ENCODE results near the gene TFDP1.

TFDP1 gene

DNA sequence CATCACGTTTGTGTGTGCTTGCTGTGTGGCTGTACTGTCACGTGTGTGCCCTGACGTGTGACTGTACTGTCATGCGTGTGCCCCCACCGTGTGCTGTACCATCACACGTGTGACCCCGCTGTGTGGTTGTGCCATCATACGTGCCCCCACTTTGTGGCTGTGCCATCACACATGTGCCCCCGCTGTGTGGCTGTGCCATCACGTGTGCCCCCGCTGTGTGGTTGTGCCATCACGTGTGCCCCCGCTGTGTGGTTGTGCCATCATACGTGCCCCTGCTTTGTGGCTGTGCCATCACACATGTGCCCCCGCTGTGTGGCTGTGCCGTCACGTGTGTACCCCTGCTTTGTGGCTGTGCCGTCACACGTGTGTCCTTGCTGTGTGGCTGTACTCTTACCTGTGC lies 25.7 kb downstream of the TFDP1 start:
- DNase-seq (ENCODE audit: low spot score): no peak
- TF ChIP-seq, protein P1, sequence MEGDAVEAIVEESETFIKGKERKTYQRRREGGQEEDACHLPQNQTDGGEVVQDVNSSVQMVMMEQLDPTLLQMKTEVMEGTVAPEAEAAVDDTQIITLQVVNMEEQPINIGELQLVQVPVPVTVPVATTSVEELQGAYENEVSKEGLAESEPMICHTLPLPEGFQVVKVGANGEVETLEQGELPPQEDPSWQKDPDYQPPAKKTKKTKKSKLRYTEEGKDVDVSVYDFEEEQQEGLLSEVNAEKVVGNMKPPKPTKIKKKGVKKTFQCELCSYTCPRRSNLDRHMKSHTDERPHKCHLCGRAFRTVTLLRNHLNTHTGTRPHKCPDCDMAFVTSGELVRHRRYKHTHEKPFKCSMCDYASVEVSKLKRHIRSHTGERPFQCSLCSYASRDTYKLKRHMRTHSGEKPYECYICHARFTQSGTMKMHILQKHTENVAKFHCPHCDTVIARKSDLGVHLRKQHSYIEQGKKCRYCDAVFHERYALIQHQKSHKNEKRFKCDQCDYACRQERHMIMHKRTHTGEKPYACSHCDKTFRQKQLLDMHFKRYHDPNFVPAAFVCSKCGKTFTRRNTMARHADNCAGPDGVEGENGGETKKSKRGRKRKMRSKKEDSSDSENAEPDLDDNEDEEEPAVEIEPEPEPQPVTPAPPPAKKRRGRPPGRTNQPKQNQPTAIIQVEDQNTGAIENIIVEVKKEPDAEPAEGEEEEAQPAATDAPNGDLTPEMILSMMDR (IDR thresholded peaks at IDR 0.05; ENCODE audit: poor library complexity, severe bottlenecking): no peak
- no peaks in the 10 kb centered on the region for H3K4me1 ChIP-seq (ENCODE audit: insufficient read depth, poor library complexity, severe bottlenecking)

DNA sequence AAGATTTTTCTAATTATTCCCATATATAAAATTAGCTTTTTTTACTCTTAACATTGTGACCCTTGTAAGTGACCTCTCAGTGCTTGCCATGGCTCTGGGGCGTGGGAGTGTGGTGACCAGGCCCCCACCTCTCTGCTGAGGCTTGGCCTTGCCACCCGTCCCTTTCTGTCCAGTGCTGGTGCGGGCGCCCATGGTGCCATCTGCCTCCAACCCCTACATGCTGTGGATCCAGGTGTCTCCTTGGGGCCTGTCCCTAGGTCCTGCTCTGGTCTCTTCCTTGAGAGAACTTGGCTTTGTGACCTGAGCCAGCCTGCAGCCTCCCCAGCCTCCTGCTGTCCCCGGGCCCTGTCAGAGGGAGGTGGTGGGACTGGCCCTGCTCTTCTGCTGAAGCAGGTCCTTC lies 27.4 kb downstream of the TFDP1 start:
- no peak for DNase-seq (ENCODE audit: low spot score)
- Histone ChIP-seq H3K4me1 (ENCODE audit: insufficient read depth, poor library complexity, severe bottlenecking) (no peaks in the 10 kb centered on the region), H3K27me3 (ENCODE audit: insufficient read depth, poor library complexity, severe bottlenecking) (no peaks in the 10 kb centered on the region), H3K4me3 (ENCODE audit: severe bottlenecking) (no peak overlapping the region), H3K9me3 (ENCODE audit: severe bottlenecking) (no peaks in the 10 kb centered on the region), H3K36me3 (ENCODE audit: low read depth) (peaks cover 55% of the 10 kb centered on the region), H3K27ac (ENCODE audit: poor library complexity, severe bottlenecking) (no peak overlapping the region)
- TF ChIP-seq, protein P1 (IDR thresholded peaks at IDR 0.05; ENCODE audit: poor library complexity, severe bottlenecking): no peak
- ATAC-seq (ENCODE audit: low read depth): no peak

More for the DNA sequence above, 25.7 kb downstream of the TFDP1 start:
- no peaks in the 10 kb centered on the region for H3K9me3 ChIP-seq (ENCODE audit: severe bottlenecking)
- H3K27me3 ChIP-seq (ENCODE audit: insufficient read depth, poor library complexity, severe bottlenecking): no peaks in the 10 kb centered on the region
- H3K36me3 ChIP-seq (ENCODE audit: low read depth): peaks cover 54% of the 10 kb centered on the region
- ATAC-seq (ENCODE audit: low read depth): no peak
- no peak overlapping the region for H3K4me3 ChIP-seq (ENCODE audit: severe bottlenecking)
- no peak overlapping the region for H3K27ac ChIP-seq (ENCODE audit: poor library complexity, severe bottlenecking)

DNA sequence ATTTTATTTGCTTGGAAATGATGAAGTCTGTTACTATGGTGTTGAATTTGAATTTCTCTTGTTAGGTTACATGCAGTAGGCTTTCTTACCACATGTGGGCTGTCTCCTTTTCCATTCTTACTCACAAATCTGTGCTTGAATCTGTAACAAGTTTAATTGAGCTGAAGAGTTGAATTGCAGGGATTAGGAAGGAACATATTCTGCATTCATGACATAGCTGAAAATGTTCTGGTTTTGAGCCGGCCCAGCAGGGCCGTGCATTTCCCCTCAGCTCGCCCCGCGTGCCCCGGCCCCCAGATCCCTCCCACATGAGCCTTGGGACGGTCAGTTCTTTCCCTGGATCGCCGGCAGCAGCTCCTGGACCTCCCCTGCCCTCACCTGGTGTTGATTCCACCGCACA lies 28.1 kb downstream of the TFDP1 start:
- Histone ChIP-seq H3K27ac (ENCODE audit: poor library complexity, severe bottlenecking) (no peak overlapping the region), H3K27me3 (ENCODE audit: insufficient read depth, poor library complexity, severe bottlenecking) (no peaks in the 10 kb centered on the region)

DNA sequence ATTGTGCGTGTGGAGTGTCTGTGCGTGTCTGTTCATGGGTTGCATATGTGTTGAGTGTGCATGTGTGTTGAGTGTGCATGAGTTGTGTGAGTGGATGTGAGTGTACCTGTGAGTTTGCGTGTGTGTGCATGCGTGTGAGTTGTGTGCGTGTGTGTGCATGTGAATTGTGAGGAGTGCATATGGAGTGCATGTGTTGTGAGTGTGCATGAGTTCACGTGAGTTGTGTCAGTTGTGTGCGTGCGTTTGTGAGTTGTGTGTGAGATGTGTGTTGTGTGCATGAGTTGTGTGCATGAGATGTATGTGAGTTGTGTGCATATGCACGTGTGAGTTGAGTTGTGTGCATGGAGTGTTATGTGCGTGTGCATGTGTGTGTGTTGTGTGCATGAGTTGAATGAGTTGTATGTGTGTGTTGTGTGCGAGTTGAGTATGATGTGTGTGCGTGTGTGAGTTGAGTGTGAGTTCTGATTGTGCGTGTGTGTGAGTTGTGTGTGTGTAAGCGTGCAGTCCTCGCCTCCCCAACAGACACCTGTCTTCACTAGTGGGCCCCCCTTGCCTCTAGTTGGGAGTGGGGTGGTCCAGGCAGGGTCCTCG lies 29.3 kb downstream of the TFDP1 start:
- DNase-seq (ENCODE audit: low spot score): no peak
- Histone ChIP-seq H3K4me3 (ENCODE audit: severe bottlenecking) (no peak overlapping the region), H3K36me3 (ENCODE audit: low read depth) (peaks cover 58% of the 10 kb centered on the region), H3K4me1 (ENCODE audit: insufficient read depth, poor library complexity, severe bottlenecking) (no peaks in the 10 kb centered on the region), H3K27me3 (ENCODE audit: insufficient read depth, poor library complexity, severe bottlenecking) (no peaks in the 10 kb centered on the region), H3K9me3 (ENCODE audit: severe bottlenecking) (no peaks in the 10 kb centered on the region), H3K27ac (ENCODE audit: poor library complexity, severe bottlenecking) (no peak overlapping the region)
- TF ChIP-seq, protein P1 (IDR thresholded peaks at IDR 0.05; ENCODE audit: poor library complexity, severe bottlenecking): no peak
- ATAC-seq (ENCODE audit: low read depth): no peak

More for the DNA sequence above, 28.1 kb downstream of the TFDP1 start:
- no peak for ATAC-seq (ENCODE audit: low read depth)
- Histone ChIP-seq H3K9me3 (ENCODE audit: severe bottlenecking) (no peaks in the 10 kb centered on the region), H3K36me3 (ENCODE audit: low read depth) (peaks cover 55% of the 10 kb centered on the region), H3K4me1 (ENCODE audit: insufficient read depth, poor library complexity, severe bottlenecking) (no peaks in the 10 kb centered on the region), H3K4me3 (ENCODE audit: severe bottlenecking) (no peak overlapping the region)
- no peak for DNase-seq (ENCODE audit: low spot score)
- TF ChIP-seq, protein P1 (IDR thresholded peaks at IDR 0.05; ENCODE audit: poor library complexity, severe bottlenecking): no peak

DNA sequence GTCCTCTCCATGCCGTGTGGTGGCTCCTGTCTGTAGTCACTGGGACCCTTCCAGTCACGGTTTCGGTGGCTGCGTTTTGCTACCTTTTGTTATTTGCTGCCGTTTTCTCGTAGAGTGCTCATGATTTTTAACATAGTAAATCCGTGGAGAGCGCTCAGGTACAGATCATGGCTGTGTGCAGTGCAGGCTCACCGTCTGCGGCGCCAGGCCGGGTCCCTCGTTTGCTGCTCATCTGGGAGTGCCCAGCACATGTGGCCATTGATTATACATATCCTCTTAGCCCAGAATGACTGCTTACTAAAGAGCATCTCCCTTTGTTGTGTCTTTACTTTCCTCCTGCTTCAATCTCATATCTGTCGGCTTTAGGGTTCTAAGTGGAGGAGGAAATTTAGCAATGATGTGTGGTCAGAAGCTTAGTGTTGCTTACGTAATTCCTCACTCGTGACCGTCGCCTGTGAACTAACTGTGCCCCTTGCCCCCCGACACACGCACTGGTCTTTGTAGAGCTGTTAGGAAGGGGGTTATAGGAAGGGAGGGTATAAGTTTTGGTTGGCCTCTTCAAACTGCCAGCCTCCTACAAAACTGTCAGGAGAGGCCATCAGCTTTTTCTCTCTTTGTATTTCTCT lies 31.8 kb downstream of the TFDP1 start:
- DNase-seq (ENCODE audit: low spot score) (no peak), ATAC-seq (ENCODE audit: low read depth) (no peak)
- no peaks in the 10 kb centered on the region for H3K4me1 ChIP-seq (ENCODE audit: insufficient read depth, poor library complexity, severe bottlenecking)
- no peak overlapping the region for H3K4me3 ChIP-seq (ENCODE audit: severe bottlenecking)
- no peaks in the 10 kb centered on the region for H3K27me3 ChIP-seq (ENCODE audit: insufficient read depth, poor library complexity, severe bottlenecking)
- H3K27ac ChIP-seq (ENCODE audit: poor library complexity, severe bottlenecking): no peak overlapping the region
- peaks cover 60% of the 10 kb centered on the region for H3K36me3 ChIP-seq (ENCODE audit: low read depth)
- no peaks in the 10 kb centered on the region for H3K9me3 ChIP-seq (ENCODE audit: severe bottlenecking)
- TF ChIP-seq, protein P1 (IDR thresholded peaks at IDR 0.05; ENCODE audit: poor library complexity, severe bottlenecking): no peak

Data from RWPE2 (cell line).